ENCODE data around the gene METTL17. TPM values are rescaled to one million over a fixed set of nuclear protein-coding genes. Genes with fewer than 3 reads are reported as not detected.

METTL17 gene
- total and polyA plus RNA-seq, 10 donors = 58.9 to 119 (median 77.6) TPM

- Histone ChIP-seq H3K4me3 (no peak within 1 kb of the TSS), H3K27ac (peak within 1 kb of the TSS in 5 of 8 donors; percentile 52 to 72 (median 59)), H3K27me3 (replicated peaks in 1 of 7) (no peaks in the 10 kb centered on the region), H3K4me1 (peaks cover 14 to 53% (median 35%) of the 10 kb centered on the region in 6 donors), H3K36me3 (no peaks in the 10 kb centered on the region), H3K9me3 (no peaks in the 10 kb centered on the region)
- TF ChIP-seq POLR2AphosphoS5 (IDR thresholded peaks at IDR 0.05) (no peak), CTCF (IDR thresholded peaks at IDR 0.05 in 8 of 11, conservative IDR thresholded peaks at IDR 0.05 in 3 of 11) (no peak), POLR2A (IDR thresholded peaks at IDR 0.05) (no peak)
- intact Hi-C loops (cut with DNase I; ENCODE audit: low total_unique reads) = no loop called here
- peak; percentile 20 for DNase-seq
- 64 to 83% (median 68%) methylated on average over 11 of the region's 11 CpGs for WGBS, 5 donors
Measured at GRCh38 chr14:21041676-21042433, 52.1 kb downstream of the METTL17 start, which contains the start of gene RNASE7. Gene RNASE7, plus strand, starts transcription at chr14:21042362. Its CDS starts 631 bp downstream, at chr14:21042993.

GRCh38 chr14:21042918-21043317, 53.1 kb downstream of the METTL17 start:
- DNase-seq = no peak
- Histone ChIP-seq H3K4me1 (peaks cover 14 to 61% (median 37%) of the 10 kb centered on the region in 6 donors), H3K27ac (peak overlapping the region in 5 of 8 donors; percentile 52 to 72 (median 59)), H3K9me3 (no peaks in the 10 kb centered on the region), H3K4me3 (no peak overlapping the region), H3K27me3 (replicated peaks in 1 of 7) (no peaks in the 10 kb centered on the region), H3K36me3 (no peaks in the 10 kb centered on the region)
- intact Hi-C loops (cut with DNase I; ENCODE audit: low total_unique reads) = no loop called here
- WGBS, 5 donors = 40 to 52% (median 47%) methylated on average over 8 of the region's 8 CpGs
- TF ChIP-seq CTCF (IDR thresholded peaks at IDR 0.05 in 8 of 11, conservative IDR thresholded peaks at IDR 0.05 in 3 of 11) (no peak), POLR2AphosphoS5 (IDR thresholded peaks at IDR 0.05) (no peak), POLR2A (IDR thresholded peaks at IDR 0.05) (no peak)

GRCh38 chr14:21043387-21043973, 53.7 kb downstream of the METTL17 start:
- Histone ChIP-seq H3K9me3 (no peaks in the 10 kb centered on the region), H3K36me3 (no peaks in the 10 kb centered on the region), H3K4me3 (no peak overlapping the region), H3K27ac (peak overlapping the region in 7 of 8 donors; percentile 4 to 72 (median 58)), H3K27me3 (replicated peaks in 1 of 7) (no peaks in the 10 kb centered on the region), H3K4me1 (peaks cover 11 to 61% (median 38%) of the 10 kb centered on the region in 6 donors)
- no peak for DNase-seq
- WGBS, 5 donors = 49 to 64% (median 50%) methylated on average over 2 of the region's 2 CpGs
- TF ChIP-seq POLR2A (IDR thresholded peaks at IDR 0.05) (no peak), POLR2AphosphoS5 (IDR thresholded peaks at IDR 0.05) (no peak), CTCF (IDR thresholded peaks at IDR 0.05 in 8 of 11, conservative IDR thresholded peaks at IDR 0.05 in 3 of 11) (no peak)
- intact Hi-C loops (cut with DNase I; ENCODE audit: low total_unique reads) = no loop called here
